Measurements from ENCODE around the gene ADCY3. TPM values are rescaled to one million over a fixed set of nuclear protein-coding genes. Genes with fewer than 3 reads are reported as not detected.

Gene ADCY3
- total RNA-seq, 4 donors from 2014 or later = 32.5 to 54.5 (median 39.9) TPM

GRCh38 chr2:24892928-24893327, 27.1 kb downstream of the ADCY3 start:
- Histone ChIP-seq H3K4me1 (no peaks in the 10 kb centered on the region), H3K4me3 (no peak overlapping the region), H3K36me3 (no peaks in the 10 kb centered on the region), H3K27ac (no peak overlapping the region), H3K9me3 (peaks cover 0 to 34% (median 0%) of the 10 kb centered on the region in 3 donors), H3K27me3 (no peaks in the 10 kb centered on the region)
- ATAC-seq = no peak
- TF ChIP-seq EP300 (IDR thresholded peaks at IDR 0.05) (no peak), POLR2A (IDR thresholded peaks at IDR 0.05) (no peak), POLR2AphosphoS5 (IDR thresholded peaks at IDR 0.05) (no peak), CTCF (IDR thresholded peaks at IDR 0.05) (no peak)
- WGBS, 2 donors (ENCODE audit: low coverage in 1 of 2) = 100% methylated on average over 1 of the region's 2 CpGs; no CpG with 5 or more reads in 1 of the 2 donors

- no peak overlapping the region for H3K27ac ChIP-seq
- H3K27me3 ChIP-seq = no peaks in the 10 kb centered on the region
- no peaks in the 10 kb centered on the region for H3K4me1 ChIP-seq
- no peak for ATAC-seq
- H3K36me3 ChIP-seq = no peaks in the 10 kb centered on the region
- WGBS, 2 donors (ENCODE audit: low coverage in 1 of 2) = 100% methylated on average over 2 of the region's 2 CpGs; no CpG with 5 or more reads in 1 of the 2 donors
- TF ChIP-seq POLR2A (IDR thresholded peaks at IDR 0.05) (no peak), EP300 (IDR thresholded peaks at IDR 0.05) (no peak)
- no peak overlapping the region for H3K4me3 ChIP-seq
- peaks cover 0 to 34% (median 0%) of the 10 kb centered on the region in 3 donors for H3K9me3 ChIP-seq
These were observed 28.8 kb downstream of the ADCY3 start for GRCh38 chr2:24891201-24891600.

GRCh38 chr2:24889221-24889620, 30.8 kb downstream of the ADCY3 start:
- H3K9me3 ChIP-seq = peaks cover 0 to 20% (median 0%) of the 10 kb centered on the region in 3 donors
- H3K27ac ChIP-seq = no peak overlapping the region
- peaks cover 0 to under 1% (median 0%) of the 10 kb centered on the region in 3 donors for H3K4me1 ChIP-seq
- H3K36me3 ChIP-seq = no peaks in the 10 kb centered on the region
- H3K4me3 ChIP-seq = no peak overlapping the region
- no peaks in the 10 kb centered on the region for H3K27me3 ChIP-seq
- no peak for TF ChIP-seq POLR2A (IDR thresholded peaks at IDR 0.05)
- no peak for TF ChIP-seq EP300 (IDR thresholded peaks at IDR 0.05)
- TF ChIP-seq CTCF (IDR thresholded peaks at IDR 0.05) = no peak
- no peak for TF ChIP-seq POLR2AphosphoS5 (IDR thresholded peaks at IDR 0.05)
- no peak for ATAC-seq
- 89 to 100% methylated on average over 2 to 3 of the region's 5 CpGs for WGBS, 2 donors (ENCODE audit: low coverage in 1 of 2)

GRCh38 chr2:24888177-24888576, 31.9 kb downstream of the ADCY3 start:
- 100% methylated on average over 1 of the region's 6 CpGs for WGBS, 2 donors (ENCODE audit: low coverage in 1 of 2)
- Histone ChIP-seq H3K27me3 (no peaks in the 10 kb centered on the region), H3K36me3 (no peaks in the 10 kb centered on the region), H3K4me3 (no peak overlapping the region), H3K27ac (no peak overlapping the region), H3K9me3 (peaks cover 0 to 12% (median 0%) of the 10 kb centered on the region in 3 donors), H3K4me1 (peaks cover 0 to 11% (median 0%) of the 10 kb centered on the region in 3 donors)
- TF ChIP-seq CTCF (IDR thresholded peaks at IDR 0.05) (no peak), POLR2AphosphoS5 (IDR thresholded peaks at IDR 0.05) (no peak), EP300 (IDR thresholded peaks at IDR 0.05) (no peak), POLR2A (IDR thresholded peaks at IDR 0.05) (no peak)
- ATAC-seq = no peak

- H3K27ac ChIP-seq = peak overlapping the region in 3 of 4 donors; percentile 3 to 33 (median 27)
- H3K36me3 ChIP-seq = no peaks in the 10 kb centered on the region
- H3K4me3 ChIP-seq = no peak overlapping the region
- no peak for ATAC-seq
- TF ChIP-seq EP300 (IDR thresholded peaks at IDR 0.05) = no peak
- no peak for TF ChIP-seq CTCF (IDR thresholded peaks at IDR 0.05)
- TF ChIP-seq POLR2AphosphoS5 (IDR thresholded peaks at IDR 0.05) = no peak
- no peak for TF ChIP-seq POLR2A (IDR thresholded peaks at IDR 0.05)
- H3K27me3 ChIP-seq = no peaks in the 10 kb centered on the region
- 89 to 96% methylated on average over 5 of the region's 20 CpGs for WGBS, 2 donors (ENCODE audit: low coverage in 1 of 2)
- peaks cover 0 to 10% (median 0%) of the 10 kb centered on the region in 3 donors for H3K9me3 ChIP-seq
- H3K4me1 ChIP-seq = peaks cover 0 to 14% (median 0%) of the 10 kb centered on the region in 3 donors
These were observed 32.6 kb downstream of the ADCY3 start for GRCh38 chr2:24887307-24887874.
